OCI-M2 (cell line): Measurements from ENCODE around the gene RGMB.
"Not testable (repeated sequence)": the region's sequence is repeated elsewhere in the genome, so short reads cannot be mapped to it uniquely, and the experiment has no call there.

ENCODE experiments used
- DNase-seq: peaks from one replicate; lab custom pipeline; 2025; ENCODE audit not compliant: unreplicated experiment; lab: John Stamatoyannopoulos, UW

RGMB gene, protein sequence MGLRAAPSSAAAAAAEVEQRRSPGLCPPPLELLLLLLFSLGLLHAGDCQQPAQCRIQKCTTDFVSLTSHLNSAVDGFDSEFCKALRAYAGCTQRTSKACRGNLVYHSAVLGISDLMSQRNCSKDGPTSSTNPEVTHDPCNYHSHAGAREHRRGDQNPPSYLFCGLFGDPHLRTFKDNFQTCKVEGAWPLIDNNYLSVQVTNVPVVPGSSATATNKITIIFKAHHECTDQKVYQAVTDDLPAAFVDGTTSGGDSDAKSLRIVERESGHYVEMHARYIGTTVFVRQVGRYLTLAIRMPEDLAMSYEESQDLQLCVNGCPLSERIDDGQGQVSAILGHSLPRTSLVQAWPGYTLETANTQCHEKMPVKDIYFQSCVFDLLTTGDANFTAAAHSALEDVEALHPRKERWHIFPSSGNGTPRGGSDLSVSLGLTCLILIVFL

DNA sequence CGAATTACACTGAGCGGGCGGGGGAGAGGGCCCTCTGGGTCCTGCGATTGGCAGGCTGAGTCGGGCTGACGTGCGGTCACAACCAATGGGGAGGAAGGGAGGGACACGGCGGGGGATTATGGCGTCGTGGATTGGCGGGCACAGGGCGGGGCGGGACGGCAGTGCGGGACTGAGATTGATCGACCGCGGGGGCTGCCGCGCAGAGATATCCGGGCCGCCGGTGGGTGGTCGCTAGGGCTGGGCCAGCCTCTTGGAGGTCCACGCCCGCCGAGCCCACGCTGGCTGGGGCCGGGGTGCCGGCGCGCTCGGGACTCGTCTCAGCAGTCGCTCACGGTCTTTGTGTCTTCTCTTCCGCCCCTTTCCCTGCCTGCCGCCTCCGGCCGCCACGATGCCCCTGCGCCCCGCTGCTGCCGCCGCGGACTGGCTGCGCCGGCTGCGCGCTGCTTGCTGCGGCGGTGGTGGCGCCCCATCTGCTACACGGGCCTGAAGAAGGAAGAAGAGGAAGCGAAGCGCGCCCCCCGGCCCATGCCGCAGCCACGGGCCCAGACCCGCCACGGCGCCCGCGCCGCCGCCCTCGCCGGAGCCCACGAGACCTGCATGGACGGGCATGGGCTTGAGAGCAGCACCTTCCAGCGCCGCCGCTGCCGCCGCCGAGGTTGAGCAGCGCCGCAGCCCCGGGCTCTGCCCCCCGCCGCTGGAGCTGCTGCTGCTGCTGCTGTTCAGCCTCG, at the start of gene RGMB:
RGMB (plus strand) TSS at position 200 of the 728 bp plus-strand sequence; CDS start at position 608, 408 bp downstream.
- DNase-seq: peak; percentile 54

DNA sequence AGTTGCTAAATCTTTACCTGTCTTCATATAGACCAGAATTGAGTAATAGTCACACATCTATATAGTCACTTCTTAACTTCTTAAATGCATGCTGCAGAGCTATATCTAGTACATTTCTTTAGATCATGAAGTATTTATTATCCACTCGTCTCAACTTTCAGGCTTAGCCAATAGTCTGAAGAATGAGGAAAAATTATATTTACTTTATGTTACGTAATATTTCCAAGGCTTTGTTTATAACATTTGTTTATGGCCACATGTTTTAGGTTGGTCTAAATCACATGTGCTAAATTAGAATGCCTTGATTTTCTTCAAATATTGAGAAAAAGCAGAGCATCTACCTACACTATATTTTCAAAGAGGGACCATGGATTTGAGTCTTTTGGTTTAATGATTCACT, 47.2 kb upstream of the RGMB start:
- DNase-seq: no peak

DNA sequence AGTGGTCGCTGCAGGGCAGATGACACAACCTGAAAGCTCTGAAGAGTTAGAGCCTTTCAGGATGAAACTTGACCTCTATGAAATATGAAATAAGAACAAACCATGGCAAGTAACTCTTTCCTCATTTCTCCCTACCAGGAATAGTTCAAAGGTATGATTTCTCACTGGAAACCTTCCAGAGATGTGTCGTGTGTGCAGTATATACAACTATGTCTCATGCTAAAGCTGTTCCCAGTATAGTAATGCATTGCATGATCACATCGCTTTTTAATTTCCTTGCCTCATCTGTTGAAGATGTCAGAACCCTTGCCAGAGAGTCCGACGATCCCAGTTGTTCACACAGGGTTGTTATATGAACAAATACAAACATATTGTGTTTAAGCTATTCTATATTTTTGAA, 45.8 kb upstream of the RGMB start:
- no peak for DNase-seq

DNA sequence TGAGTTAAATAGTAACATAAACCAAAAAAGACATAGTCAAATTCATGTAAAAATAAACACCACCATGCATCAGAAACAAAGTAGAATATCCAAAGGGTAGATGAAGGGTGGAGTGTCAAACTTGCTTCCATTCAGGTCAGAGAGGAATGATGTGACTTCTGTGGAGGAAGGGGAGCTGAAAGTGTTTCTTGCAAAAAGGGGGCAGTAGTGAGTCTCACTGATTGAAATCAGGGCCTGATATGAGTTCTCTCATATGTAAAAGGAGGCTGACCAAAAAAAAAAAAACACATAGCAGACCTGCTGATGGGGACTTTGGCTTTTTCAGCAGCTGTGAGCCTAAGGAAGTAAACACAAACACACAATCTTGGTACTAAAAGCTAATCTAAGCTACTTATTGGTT, 38.8 kb upstream of the RGMB start:
- DNase-seq: no peak

DNA sequence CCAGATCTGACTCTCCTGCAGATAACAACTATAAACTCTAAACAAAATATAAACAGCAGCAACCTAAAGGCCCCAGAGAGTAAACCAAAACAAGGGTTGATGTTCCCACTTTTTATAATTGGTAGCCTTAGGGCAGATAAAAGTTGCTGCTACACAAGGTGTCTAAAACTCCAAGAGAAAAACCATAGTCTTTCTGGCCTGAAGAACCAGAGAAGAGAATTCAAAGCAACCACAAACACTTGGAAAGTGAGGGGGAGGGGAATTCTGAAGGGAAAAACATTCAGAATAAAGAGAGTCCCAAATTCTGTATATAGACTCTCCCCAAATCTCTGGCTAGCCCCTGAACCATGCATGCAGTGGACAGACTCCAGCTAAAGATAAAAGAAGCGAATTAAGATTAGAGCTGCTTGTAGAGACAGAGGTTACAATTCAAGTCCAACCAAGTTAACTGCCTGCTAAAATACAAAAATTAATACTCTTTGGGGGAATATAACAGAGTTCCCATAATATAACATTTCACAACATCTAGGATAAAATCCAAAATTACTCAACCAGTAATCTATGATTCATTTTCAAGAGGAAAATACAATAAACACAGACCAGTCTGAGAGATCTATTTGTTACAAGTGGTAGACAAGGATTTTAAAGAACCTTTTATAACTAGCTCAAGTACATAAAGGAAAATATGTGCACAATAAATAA, 37.5 kb upstream of the RGMB start:
- DNase-seq: no peak

DNA sequence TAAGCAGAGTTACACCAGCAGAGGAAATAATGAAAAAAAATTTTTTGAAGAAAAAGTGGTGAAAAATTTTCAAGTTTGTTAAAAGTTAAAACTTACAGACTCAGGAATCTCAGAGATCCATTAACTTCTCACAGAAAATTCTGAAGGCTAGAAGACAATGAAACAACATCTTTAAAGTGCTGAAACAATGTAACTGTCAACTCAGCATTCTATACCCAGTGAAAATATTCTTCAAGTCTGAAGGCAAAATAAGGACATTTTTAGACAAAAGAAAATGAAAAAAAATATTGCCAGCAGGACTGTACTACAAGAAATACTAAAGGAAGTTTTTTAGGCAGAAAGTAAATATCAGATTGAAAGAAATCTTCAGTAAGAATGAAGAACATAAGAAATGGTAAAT, 36.7 kb upstream of the RGMB start:
- no peak for DNase-seq

DNA sequence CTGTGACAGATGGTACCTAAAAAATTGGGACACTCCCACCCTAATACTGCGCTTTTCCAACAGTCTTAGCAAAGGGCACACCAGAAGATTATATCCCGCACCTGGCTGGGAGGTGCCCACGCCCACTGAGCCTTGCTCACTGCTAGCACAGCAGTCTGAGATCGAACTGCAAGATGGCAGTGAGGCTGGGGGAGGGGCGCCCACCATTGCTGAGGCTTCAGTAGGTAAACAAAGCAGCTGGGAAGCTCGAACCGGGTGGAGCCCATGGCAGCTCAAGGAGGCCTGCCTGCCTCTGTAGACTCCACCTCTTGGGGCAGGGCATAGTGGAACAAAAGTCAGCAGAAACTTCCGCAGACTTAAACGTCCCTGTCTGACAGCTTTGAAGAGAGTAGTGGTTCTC, 36.0 kb upstream of the RGMB start:
- DNase-seq: not testable (repeated sequence)

DNA sequence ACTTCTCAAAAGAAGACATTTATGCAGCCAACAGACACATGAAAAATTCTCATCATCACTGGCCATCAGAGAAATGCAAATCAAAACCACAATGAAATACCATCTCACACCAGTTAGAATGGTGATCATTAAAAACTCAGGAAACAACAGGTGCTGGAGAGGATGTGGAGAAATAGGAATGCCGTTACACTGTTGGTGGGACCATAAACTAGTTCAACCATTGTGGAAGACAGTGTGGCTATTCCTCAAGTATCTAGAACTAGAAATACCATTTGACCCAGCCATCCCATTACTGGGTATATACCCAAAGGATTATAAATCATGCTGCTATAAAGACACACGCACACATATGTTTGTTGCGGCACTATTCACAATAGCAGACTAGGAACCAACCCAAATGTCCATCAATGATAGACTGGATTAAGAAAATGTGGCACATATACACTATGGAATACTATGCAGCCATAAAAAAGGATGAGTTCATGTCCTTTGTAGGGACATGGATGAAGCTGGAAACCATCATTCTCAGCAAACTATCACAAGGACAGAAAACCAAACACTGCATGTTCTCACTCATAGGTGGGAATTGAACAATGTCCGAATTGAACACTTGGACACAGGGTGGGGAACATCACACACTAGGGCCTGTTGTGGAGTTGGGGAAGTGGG, 34.8 kb upstream of the RGMB start:
- not testable (repeated sequence) for DNase-seq

DNA sequence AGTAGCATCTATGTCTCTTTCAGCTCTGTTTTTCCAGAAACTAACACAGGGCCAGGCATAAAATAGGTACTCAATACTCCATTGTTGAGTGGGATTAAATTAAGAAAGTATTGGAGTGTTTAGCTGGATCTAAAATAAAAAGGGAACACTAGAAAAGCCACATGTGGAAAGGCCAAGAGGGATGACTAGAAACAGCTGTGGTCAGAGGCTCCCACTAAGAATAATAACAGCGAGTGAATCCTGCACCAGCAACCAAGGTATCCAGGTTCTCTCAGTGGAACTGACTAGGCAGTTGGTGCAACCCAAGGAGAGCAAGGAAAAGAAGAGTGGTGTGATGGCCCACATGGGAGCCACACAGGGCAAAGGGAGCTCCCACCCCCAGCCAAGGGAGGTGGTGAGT, 31.5 kb upstream of the RGMB start:
- no peak for DNase-seq

DNA sequence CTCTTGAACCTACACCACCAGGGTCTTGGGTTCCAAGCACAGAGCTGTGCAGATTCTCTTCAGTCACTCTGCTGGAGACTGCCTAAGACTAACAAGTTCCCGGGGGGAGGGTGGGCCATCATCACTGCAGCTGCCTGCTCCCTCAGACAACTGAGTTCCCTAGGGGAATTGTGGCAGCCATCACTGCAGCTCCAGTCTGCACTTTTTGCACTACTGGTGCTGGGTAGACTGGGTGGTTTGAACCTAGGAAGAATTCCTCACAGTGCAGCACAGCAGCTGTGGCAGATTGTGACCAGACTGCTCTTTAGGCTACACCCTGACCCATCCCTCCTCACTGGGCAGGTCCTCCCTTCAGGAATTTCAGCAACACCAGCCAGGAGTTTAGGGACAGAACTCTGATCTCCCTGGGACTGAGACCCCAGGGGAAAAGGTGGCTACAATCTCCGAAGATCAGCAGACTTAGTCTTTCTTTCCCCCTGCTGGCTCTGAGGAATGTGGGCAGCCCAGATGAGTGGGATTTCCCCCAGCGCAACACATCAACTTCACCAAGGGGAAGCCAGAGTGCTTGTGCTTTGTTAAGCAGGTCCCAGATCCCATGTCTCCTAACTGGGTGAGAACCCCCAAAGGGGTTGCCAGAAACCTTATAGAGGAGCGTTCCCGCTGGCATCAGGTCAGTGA, 30.9 kb upstream of the RGMB start:
- DNase-seq: no peak

DNA sequence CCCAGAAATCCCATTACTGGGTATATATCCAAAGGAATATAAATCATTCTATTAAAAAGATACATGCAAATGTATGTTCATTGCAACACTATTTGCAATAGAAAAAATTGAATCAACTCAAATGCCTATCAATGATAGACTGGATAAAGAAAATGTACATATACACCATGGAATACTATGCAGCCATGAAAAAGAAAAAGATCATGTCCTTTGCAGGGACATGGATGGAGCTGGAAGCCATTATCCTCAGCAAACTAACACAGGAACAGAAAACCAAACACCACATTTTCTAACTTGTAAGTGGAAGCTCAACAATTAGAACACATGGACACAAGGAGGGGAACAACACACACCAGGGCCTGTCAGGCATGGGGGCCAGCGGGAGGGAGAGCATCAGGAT, 25.2 kb upstream of the RGMB start:
- DNase-seq: not testable (repeated sequence)

DNA sequence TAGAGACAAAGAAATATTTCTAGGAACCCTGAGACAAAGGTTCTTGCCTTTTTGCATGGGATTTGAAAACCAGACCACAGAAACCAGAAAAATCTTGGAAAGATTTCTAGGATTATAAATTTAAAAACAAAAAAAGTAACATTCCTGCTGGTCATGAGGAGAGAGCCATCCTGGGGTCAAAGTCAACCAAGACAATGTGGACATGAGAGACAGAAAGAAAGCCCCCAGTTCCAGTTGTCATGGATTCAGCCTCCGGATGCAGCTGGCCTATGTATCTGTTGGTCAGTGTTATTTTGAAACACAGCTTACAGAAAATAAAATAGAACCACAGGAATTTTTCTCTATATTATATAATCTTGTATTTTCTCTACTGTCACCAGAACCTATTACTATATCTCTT, 24.4 kb upstream of the RGMB start:
- no peak for DNase-seq

DNA sequence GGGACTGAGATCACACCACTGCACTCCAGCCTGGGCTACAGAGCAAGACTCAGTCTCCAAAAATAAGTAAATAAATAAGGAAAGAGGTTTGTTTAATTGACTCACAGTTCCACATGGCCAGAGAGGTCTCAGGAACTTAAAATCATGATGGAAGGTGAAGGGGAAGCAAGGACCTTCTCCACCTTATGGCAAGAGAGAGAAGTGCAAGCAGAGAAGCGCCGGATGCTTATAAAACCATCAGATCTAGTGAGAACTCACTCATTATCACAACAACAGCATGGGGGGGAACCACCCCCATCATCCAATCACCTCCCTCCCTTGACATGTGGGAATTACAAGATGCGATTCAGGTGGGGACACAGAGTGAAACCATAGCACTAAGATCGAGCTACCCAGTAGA, 22.8 kb upstream of the RGMB start:
- no peak for DNase-seq

DNA sequence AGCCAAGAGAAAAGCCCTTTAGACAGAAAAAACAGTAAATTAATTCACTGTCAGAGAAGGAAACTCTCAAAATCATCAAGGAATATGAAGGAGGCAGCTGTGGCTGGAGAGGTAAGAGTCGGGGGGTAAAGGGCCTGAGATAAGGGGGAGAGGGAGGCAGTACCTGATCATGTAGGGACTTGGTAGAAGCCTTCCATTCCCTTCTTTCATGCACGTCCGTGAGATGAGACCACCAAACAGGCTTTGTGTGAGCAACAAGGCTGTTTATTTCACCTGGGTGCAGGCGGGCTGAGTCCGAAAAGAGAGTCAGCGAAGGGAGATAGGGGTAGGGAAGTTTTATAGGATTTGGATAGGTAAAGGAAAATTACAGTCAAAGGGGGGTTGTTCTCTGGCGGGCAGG, 21.1 kb upstream of the RGMB start:
- not testable (repeated sequence) for DNase-seq

DNA sequence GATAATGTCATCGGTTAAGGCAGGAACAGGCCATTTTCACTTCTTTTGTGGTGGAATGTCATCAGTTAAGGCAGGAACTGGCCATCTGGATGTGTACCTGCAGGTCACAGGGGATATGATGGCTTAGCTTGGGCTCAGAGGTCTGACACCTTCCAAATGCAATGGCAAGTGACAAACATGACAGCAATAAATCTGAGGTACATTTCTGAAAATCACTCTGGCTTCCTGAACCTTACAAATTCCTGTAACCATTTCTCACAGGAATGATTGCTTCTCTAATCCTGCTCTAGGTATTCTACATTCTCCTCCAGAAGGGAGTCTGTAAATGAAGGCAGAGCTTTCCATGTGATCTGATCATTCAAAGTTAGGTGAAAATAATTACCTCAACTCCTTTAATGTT, 20.7 kb upstream of the RGMB start:
- not testable (repeated sequence) for DNase-seq

DNA sequence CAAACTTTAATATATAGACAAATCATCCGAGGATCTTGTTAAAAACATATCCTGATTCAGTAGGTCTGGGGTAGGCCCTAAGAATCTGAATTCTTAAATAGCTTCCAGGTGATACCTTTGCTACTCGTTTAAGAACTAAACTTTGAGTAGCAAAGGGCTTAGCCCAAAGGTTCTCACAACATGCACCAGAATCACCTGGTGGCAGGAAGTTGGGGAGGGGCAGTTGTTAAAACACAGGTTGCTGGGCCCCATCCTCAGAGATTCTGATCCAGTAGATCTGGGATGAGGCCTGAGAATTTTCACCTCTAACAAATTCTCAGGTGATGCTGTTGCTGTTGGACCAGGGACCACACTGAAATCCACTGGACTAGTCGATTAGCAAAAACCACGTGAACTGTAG, 20.0 kb upstream of the RGMB start:
- DNase-seq: no peak

DNA sequence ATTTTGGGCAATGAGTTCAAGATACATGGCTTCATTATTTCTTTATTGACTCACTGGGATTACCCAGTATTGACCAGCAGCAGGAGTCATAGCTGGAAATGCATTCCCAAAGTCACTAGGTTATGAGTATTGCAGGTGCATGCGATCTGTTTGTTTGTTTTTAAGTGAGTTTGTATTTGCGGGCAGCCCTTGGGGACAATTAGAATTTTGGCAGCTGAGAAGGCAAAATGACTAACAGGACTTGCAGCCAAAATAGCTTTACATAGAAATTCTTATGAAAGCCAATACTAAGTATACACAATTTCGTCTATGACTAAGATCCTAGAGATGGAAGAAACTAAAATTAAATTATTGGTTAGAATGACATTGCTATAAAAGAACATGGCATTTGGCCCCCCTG, 18.1 kb upstream of the RGMB start:
- no peak for DNase-seq

DNA sequence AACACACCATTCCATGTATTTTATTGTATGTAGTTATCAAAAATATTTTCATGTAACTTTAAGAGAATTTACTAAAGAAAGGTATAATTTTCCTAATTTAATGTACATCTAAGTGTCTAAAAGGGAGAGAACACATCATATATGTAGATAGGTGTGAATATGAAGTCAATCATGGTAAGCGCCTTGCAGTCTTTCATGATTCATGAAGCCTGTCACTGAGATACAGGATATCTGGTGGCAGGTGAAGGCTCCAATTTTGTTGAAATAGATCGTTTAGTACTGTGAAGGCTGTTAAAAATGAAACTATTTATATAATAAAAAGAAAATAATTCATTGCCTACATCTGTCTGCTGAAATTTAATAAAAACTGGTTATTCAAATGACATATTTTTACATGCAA, 15.5 kb upstream of the RGMB start:
- DNase-seq: no peak

DNA sequence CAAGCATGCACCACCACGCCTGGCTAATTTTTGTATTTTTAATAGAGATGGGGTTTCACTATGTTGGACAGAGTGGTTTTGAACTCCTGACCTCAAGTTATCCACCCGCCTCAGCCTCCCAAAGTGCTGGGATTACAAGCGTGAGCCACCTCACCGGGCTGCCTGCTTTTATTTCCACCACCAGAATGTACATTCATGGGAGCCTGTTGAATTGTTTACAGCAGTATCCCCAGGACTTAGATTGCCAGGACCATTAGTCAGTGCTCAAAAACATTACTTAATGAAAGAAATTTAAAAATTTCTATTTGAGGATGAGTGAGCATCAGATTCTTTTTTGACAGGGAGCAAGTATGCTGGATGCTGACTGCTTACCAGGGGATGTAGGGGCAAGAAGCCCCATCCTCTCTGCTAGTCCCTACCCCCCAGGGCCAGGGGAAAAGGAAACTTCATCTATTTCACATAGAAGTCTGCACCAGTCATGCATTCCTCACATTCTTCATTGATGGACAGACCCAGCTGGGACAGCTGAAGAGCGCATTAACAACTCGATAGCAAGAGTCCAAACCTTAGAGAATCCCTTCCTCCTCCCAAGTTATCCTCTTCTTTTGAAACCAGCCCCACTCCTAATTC, 10.3 kb upstream of the RGMB start:
- no peak for DNase-seq

DNA sequence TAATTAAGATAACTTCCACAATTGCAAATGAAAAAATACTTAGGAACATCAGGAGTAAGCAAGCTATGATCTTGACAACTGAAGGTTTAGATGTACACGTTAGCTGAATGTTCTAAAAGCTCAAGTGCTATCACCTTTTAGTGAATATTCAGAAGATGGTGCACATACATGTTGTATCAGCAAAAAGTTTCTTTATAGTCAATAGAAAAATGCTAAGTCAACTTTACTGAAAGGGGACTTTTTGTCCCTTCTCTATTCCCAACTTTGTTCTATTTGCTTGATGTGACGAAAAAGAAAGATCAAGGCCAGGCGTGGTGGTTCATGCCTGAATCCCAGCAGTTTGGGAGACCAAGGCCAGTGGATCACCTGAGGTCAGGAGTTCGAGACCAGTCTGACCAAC, 7.6 kb upstream of the RGMB start:
- no peak for DNase-seq
